GM19463 (cell line): Measurements from ENCODE around the gene DZIP1L.
A peak's percentile ranks its signal among the peaks of the same experiment; 100 is the strongest.

Source experiments
- ATAC-seq: cut with Tn5 transposase; IDR thresholded peaks from one replicate; pipeline ENCODE4 v1.9.1; 2021; ENCODE audit warnings: mild to moderate bottlenecking, moderate library complexity; ENCODE audit not compliant: unreplicated experiment

Gene DZIP1L

GRCh38 chr3:138068579-138069174, 46.7 kb downstream of the DZIP1L start:
- ATAC-seq, result peak; percentile 74

DNA sequence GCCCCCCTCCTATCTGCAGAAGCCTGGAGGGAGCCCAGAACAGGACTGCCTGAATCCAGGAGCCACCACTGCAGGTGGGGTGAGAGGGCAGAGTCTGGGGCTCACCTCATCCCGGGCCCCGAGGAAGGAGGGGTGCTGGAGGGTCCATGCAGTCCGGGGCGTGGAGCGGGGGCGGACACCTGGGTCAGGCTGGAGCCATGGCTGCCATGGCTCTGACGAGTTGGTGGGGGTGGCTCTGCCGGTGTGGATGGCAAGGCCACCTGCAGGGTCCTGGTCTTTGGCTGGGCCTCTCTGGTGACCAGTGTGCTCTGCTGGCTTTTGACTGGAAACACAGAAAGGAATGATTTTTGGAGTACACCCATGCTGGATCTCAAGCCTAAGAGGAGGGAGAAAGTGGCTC, 47.4 kb downstream of the DZIP1L start:
- no peak for ATAC-seq

- ATAC-seq, result no peak
Measured at GRCh38 chr3:138066972-138067371, 48.4 kb downstream of the DZIP1L start.

DNA sequence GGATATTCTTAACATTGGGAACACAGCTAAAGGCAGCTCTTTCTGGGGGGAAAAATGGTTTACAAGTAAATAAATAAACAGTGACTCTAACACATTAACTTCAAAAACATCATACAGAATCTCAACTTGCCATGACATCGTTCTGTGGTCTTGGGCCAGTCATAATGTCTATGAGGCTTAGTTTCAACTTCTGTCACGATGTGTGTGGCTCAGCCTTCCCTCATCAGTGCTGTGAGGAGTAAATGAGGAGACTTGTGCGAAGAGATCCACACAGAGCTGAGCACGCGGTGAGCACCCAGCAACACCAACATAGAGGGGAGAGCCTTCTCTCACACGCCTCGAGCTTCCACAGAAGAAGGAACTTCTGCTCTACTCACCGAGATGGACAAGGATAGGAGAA, 49.0 kb downstream of the DZIP1L start:
- peak; percentile 85 for ATAC-seq

DNA sequence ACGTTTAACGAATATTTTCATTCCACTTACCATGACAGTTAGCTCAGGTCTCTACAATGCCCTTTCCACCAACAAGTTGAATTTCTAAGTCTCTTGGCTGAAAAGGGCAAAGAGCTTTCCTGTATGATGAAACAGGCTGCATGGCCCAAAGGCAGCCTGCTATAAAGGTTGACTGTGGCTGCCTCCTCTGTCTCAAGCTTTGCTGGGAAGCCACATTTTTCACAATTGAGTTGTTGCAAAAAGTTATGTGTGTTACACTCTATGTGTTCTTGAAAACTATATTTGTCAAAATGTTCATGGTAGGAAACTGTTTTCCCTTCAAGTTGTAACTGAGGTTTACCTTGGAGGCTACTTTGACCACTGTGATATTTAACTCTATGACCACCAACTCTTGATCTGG, 49.5 kb downstream of the DZIP1L start:
- no peak for ATAC-seq

DNA sequence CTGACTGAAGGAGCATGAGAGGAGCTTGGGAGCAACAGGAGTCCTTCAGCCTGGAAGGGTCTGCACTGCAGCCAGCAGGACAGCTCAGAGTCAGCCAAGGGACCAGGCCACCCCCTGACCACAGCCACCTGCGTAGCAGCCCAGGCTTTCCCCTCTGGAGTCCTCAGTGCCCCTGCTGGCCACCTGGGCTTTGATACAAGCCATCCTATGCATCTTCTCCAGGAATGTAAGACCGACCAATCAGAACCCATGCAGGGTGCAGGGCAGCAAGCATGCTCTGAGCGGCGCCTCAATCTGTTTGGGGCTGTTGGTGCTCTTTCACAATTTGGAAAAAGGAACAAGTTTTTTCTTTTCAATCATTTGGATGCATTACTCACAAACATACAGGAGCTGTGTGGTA, 52.0 kb downstream of the DZIP1L start:
- no peak for ATAC-seq

- ATAC-seq, result no peak
Measured at GRCh38 chr3:138062626-138063025, 52.8 kb downstream of the DZIP1L start.

GRCh38 chr3:138062037-138062436, 53.4 kb downstream of the DZIP1L start:
- no peak for ATAC-seq

DNA sequence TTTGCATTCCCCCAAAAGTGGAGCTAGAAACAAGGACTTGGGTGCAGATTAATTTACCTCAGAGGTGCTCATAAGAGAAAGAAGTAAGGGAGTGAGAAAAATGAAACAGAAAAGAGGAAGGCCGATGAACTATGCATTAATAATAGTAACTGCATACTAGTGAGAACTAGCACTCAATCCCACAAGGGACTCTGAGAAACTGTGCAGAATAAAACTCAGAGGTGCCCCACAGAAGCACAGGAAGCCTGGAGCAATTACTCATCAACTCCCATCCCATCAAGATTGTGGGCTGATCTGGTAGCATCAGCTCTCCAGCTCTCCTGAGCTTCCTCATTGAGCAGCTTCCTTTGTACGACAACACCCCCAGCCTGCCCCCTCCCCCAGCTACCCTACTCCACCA, 54.6 kb downstream of the DZIP1L start:
- ATAC-seq, result peak; percentile 46

DNA sequence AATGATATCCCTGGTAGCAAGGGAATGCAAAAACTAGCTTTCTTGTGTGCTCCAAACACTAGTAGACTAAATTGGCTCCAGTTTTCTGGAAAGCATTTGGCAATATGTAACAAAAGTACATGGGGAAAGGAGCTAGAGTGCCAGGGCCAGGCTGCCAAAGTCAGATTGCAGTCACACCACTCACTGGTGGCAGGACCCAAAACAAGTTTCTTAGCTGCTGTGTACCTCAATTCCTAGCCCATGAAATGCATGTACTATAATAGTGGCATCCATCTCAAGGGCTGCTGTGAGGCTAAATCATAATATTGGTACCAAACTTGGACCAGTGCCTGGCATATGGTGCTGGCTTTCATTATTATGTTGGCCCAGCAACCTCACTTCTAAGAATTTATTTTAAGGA, 56.1 kb downstream of the DZIP1L start:
- ATAC-seq, result no peak

DNA sequence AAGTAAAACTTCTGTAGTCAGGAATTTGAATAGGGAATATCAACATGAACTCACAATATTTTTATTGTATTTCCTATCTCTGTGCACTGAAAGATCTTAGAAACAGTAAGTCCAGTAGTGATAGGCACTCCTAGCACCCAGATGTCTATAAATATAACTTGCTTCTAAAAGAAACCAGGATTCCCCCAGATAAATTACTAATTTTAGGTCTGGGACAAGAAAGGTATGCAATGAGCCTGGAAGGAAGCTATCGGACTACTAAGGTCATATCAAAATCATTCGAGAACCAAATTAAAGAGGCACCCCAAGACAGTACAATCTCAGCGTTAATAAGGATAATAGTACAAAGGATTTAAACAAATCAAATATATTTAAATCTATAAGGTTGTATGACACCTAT, 58.0 kb downstream of the DZIP1L start:
- ATAC-seq, result no peak

- no peak for ATAC-seq
Measured at GRCh38 chr3:138054057-138054456, 61.4 kb downstream of the DZIP1L start.

DNA sequence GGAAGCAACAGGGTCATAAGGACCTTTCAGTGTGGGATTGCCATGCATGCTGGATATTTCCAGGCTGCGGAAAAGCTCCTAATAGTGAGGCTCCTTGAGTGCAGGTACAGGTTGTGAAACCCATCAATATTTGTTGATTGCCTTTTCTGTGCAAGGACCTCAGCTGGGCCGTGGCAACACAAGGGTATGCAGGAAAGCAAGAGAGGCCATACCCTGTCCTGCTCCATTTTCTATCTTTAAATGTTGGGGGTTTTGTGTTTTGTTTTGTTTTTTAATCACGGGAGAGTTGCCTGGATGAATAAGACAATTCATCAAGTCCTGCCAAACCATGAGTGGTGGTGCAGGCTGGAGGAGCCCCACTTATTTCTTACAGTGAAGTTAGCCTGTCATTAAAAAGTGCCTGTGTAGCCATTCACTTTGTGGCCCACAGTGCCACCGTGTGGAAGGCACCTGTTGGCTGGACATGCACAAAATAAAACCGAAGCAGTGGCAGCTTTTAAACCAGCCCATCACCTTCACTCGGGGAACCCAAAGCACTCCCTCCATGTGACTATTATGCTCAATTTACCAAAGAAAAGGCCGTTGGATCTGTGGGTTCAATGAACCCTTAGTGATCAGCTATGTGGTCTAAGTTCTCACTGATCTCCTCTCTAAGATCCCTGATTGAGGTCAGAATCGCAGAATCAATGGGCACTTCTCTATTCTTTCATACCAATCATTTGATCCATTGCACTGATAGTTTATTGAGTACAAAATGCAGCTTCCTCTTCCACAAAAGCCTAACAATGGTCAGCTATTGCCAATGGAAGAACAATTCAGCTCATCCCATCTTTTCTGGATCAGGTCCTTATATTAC, 63.2 kb downstream of the DZIP1L start:
- ATAC-seq, result peak; percentile 89

DNA sequence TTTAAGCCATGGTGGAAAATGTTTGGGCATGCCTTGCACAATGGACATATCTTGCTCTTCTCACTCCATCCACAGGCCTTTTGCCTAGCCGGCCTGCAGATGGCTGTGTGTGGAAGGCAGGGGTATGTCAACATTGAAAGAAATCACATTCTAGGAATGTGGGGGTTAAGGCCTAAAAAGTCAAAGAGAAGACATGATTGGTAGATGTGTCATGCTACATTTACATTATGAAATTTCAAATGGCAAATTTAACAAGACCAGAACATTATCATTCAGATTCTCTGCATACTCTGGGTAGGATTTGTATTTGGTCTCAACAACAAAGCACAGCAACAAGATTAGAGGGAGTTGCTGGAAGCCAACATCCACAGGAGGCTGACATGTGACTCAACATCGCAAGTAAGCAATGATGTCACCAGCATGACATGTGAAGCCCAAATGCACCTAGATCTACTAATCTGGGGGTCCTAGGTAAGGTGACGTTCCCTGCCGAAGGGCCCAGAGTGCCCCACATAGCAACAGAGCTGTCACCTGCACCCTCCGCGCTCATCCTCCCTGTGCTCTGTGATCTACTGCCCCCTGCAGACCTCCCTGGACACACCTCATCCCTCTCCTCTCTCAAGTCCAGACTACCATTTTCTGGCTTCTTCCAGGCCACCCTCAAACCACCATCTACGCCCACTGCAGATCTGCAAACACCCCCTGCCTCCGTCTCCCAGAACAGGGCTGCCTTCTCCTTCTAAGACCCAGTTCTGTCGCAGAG, 66.1 kb downstream of the DZIP1L start:
- ATAC-seq, result no peak

DNA sequence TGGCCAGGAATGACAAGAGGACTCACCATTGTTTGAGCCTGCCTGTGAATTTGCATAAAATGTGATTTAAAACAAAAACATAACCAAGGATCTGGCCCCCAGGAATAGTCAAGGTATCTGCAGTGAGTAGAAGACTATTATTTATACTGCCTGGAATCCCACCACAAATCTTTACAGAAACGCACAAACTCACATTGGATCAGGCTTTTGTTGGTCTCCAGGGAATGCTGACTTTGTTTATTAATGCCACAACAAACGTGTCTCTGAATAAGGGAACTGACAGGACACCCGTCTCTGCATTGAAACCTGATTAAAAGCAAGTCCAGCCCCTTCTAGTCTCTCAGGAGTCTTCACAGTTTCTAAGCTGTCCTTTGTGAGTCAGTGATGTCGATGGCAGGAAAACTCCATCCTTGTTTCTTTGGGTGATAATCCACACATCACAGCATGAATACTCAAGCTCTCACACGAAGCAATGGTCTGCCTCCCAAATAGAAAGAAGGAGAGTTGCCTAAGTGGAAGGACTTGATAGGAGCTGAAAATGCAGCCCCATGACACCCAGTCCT, 67.7 kb downstream of the DZIP1L start:
- ATAC-seq, result no peak

GRCh38 chr3:138046955-138047354, 68.5 kb downstream of the DZIP1L start:
- ATAC-seq, result peak; percentile 78

GRCh38 chr3:138046085-138046484, 69.3 kb downstream of the DZIP1L start:
- no peak for ATAC-seq

GRCh38 chr3:138043266-138044029, 72.0 kb downstream of the DZIP1L start:
- no peak for ATAC-seq

DNA sequence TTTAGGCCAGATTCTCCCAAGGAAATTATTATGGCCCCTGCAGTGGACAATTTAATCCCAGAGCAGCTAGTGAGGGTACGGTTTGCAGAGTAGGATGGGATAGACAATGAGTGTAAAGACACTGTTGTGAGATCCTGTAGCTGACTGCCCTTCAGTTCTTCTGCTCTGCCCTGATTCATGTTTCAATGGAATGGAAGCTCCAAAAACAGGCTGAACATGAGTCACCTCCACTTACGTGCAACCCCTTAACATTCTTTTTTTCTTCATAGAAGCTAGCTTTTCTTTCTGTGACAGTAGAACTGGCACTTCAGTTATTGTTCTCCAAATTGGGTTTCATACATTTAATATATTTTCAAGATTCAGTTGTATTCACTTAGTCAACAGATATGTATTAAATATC, 73.4 kb downstream of the DZIP1L start:
- no peak for ATAC-seq

DNA sequence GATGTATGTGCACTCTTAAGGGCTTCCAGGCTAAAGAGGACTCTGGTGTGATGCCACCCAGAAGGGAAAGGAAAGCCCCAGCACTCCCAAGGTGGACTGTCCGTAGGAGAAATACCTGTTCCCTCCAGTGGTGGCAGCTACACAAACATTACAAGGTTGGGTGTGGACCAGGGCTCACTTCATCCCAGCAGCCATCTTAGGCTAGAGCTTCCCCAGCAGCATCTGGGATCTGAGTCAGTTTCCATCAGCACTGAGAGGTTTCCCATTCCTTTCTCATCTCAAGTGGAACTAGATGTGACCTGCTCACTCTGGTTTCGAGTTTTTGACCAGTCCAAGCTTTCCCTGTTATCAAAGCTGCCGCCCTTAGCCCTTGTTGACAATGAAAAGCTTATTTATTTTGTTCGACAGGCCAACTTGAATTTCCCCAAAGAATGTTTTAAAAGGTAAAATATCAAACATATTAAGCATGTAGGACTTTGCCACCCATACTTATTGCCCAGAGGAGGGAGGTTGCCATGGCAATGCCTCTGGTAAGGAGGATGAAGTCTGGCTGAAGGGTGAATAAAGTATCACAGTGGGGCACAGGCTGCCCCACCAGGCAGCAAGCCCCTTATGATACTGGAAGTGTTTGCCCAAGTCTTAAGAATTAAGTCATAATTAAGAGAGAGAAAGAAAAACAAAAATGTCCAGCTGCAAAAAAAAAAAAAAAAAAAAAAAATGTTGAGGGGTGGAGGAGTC, 76.5 kb downstream of the DZIP1L start:
- ATAC-seq, result no peak
